Parathyroid adenoma (tissue), 2 donors: ENCODE data around the gene SCML1.

ENCODE experiments used
- H2AFZ ChIP-seq: fragments of 300-600 bp; sonication (generic); one replicate; pipeline ENCODE4 v1.7.0; 2017; ENCODE audit warnings: antibody characterized with exemption, mild to moderate bottlenecking
- H3K27ac ChIP-seq: fragments of 300-600 bp; sonication (generic); one replicate; pipeline ENCODE4 v1.7.0; 2017
- H3K27me3 ChIP-seq: fragments of 300-600 bp; sonication (generic); one replicate; pipeline ENCODE4 v1.7.0; 2017; ENCODE audit warnings: low read length; ENCODE audit not compliant: control insufficient read depth, insufficient read depth
- H3K36me3 ChIP-seq: fragments of 300-600 bp; sonication (generic); one replicate; pipeline ENCODE4 v1.7.0; 2017; ENCODE audit warnings: low read length; ENCODE audit not compliant: control insufficient read depth, insufficient read depth
- H3K4me1 ChIP-seq: fragments of 300-600 bp; sonication (generic); one replicate; pipeline ENCODE4 v1.7.0; 2017; ENCODE audit warnings: control low read depth
- H3K4me2 ChIP-seq: fragments of 300-600 bp; sonication (generic); one replicate; pipeline ENCODE4 v1.7.0; 2017; ENCODE audit warnings: low read length
- H3K4me3 ChIP-seq: fragments of 300-600 bp; sonication (generic); one replicate; pipeline ENCODE4 v1.7.0; 2017; ENCODE audit warnings: low read depth, low read length
- H3K79me2 ChIP-seq: fragments of 300-600 bp; sonication (generic); one replicate; pipeline ENCODE4 v1.7.0; 2017; ENCODE audit warnings: control low read depth
- H3K9ac ChIP-seq: fragments of 300-600 bp; sonication (generic); one replicate; pipeline ENCODE4 v1.7.0; 2017; ENCODE audit warnings: mild to moderate bottlenecking
- H3K9me3 ChIP-seq: fragments of 300-600 bp; sonication (generic); one replicate; pipeline ENCODE4 v1.7.0; 2017; ENCODE audit warnings: low read length; ENCODE audit not compliant: control insufficient read depth
- TF ChIP-seq, protein P1 (sequence below): fragments of 300-600 bp; sonication (generic); IDR thresholded peaks from one replicate; pipeline ENCODE4 v1.7.0; 2017; ENCODE audit warnings: antibody characterized with exemption, mild to moderate bottlenecking
- donor health status: primary hyperparathyroidism.

Gene SCML1

DNA sequence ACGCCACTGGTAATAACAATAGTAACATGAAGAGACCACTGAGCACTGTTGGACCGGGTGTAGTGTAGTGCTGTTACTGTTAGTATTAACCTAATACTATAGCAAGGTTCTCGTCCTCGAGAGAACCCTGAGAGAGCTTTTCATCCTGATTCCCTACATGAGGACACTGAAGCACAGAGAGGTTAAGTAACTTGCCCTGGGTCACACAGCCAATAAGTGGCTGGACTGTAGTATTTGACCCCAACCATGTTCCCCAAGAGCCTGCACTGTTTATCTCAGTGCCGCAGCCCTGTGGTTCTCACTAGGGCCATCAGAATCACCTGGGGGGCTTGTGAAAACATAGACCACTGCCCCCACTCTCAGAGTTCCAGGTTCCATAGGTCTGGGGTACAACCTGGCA lies 10.4 kb downstream of the SCML1 start:
- no peak overlapping the region for H3K9ac ChIP-seq
- no peak overlapping the region for H3K4me3 ChIP-seq
- H3K27me3 ChIP-seq: no peaks in the 10 kb centered on the region
- TF ChIP-seq, protein P1, sequence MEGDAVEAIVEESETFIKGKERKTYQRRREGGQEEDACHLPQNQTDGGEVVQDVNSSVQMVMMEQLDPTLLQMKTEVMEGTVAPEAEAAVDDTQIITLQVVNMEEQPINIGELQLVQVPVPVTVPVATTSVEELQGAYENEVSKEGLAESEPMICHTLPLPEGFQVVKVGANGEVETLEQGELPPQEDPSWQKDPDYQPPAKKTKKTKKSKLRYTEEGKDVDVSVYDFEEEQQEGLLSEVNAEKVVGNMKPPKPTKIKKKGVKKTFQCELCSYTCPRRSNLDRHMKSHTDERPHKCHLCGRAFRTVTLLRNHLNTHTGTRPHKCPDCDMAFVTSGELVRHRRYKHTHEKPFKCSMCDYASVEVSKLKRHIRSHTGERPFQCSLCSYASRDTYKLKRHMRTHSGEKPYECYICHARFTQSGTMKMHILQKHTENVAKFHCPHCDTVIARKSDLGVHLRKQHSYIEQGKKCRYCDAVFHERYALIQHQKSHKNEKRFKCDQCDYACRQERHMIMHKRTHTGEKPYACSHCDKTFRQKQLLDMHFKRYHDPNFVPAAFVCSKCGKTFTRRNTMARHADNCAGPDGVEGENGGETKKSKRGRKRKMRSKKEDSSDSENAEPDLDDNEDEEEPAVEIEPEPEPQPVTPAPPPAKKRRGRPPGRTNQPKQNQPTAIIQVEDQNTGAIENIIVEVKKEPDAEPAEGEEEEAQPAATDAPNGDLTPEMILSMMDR: no peak
- no peaks in the 10 kb centered on the region for H3K79me2 ChIP-seq
- H3K9me3 ChIP-seq: no peaks in the 10 kb centered on the region
- H3K36me3 ChIP-seq: no peaks in the 10 kb centered on the region
- H3K27ac ChIP-seq: no peak overlapping the region
- no peak overlapping the region for H2AFZ ChIP-seq
- H3K4me2 ChIP-seq: no peak overlapping the region
- H3K4me1 ChIP-seq: no peaks in the 10 kb centered on the region

DNA sequence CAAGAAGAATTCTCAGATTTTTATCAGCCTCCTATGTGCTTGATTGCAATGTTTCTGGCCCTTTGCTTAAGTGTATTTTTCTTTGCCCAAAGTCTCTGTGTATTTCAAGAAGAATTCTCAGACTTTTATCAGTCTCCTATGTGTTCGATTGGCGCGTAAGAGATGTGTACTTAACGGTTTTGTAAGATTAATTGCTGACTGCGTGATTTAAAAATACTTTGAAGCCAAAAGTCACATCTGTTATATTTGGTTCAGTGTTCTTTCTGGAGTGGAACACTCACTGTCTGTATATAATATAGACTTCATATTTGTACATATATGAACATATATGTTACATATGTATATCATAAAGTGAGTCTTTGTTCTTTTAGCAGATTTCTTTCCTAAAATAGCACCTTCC lies 11.4 kb downstream of the SCML1 start:
- Histone ChIP-seq H3K4me1 (no peaks in the 10 kb centered on the region), H3K9me3 (no peaks in the 10 kb centered on the region), H3K9ac (no peak overlapping the region), H3K27me3 (no peaks in the 10 kb centered on the region), H3K4me2 (no peak overlapping the region), H3K27ac (no peak overlapping the region), H3K36me3 (no peaks in the 10 kb centered on the region), H3K79me2 (no peaks in the 10 kb centered on the region), H2AFZ (no peak overlapping the region), H3K4me3 (no peak overlapping the region)
- TF ChIP-seq, protein P1: no peak

DNA sequence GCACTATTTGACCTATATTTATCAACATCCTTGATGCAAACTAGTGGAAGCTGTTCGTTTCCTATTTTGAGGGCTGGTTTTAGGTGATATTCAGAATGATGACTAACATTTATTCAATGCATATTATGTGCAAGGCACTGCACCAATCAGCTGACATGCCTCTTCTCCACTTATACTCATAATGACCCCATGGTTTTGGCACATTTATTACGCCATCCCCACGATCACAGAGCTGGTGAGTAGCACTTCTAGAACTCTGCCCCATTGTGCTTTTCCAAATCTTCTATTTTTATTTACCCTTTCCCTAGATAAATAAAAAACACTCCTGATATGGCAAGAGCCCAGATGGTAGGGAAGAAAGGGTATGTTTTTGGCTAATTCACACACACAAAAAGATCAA lies 13.1 kb downstream of the SCML1 start:
- Histone ChIP-seq H3K4me1 (no peaks in the 10 kb centered on the region), H2AFZ (no peak overlapping the region), H3K9ac (no peak overlapping the region), H3K36me3 (no peaks in the 10 kb centered on the region), H3K4me3 (no peak overlapping the region), H3K27me3 (no peaks in the 10 kb centered on the region), H3K9me3 (no peaks in the 10 kb centered on the region), H3K27ac (no peak overlapping the region), H3K79me2 (no peaks in the 10 kb centered on the region), H3K4me2 (no peak overlapping the region)
- TF ChIP-seq, protein P1: no peak

GRCh38 chrX:17758382-17758781 lies 21.1 kb downstream of the SCML1 start:
- Histone ChIP-seq H3K9ac (no peak overlapping the region), H3K27ac (no peak overlapping the region), H3K4me3 (no peak overlapping the region), H3K9me3 (no peaks in the 10 kb centered on the region), H3K4me2 (no peak overlapping the region), H3K27me3 (no peaks in the 10 kb centered on the region), H3K79me2 (no peaks in the 10 kb centered on the region), H3K4me1 (no peaks in the 10 kb centered on the region), H2AFZ (no peak overlapping the region), H3K36me3 (no peaks in the 10 kb centered on the region)
- TF ChIP-seq, protein P1: no peak

DNA sequence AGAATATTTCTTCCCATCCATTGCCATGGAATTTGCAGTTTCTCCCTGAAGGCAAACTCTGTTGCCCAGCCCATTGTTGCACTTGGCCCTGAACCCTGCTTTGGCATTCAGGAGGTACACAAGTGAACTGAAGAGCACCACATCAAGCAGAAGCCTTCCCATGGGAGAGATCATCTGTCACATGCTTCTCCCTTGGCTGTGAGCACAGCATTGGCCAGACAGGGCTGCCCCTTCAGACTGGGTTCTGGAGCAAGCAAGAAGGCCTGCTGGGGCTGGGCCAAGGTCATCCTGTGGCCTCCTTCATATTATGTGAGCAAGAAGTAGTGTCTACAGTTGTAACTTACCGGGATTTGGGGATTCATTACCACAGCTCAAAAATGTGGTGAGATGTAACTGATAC lies 22.7 kb downstream of the SCML1 start:
- H3K27ac ChIP-seq: no peak overlapping the region
- no peaks in the 10 kb centered on the region for H3K27me3 ChIP-seq
- no peaks in the 10 kb centered on the region for H3K79me2 ChIP-seq
- no peak overlapping the region for H3K4me2 ChIP-seq
- no peak overlapping the region for H2AFZ ChIP-seq
- H3K4me3 ChIP-seq: no peak overlapping the region
- H3K4me1 ChIP-seq: no peaks in the 10 kb centered on the region
- H3K9ac ChIP-seq: no peak overlapping the region
- TF ChIP-seq, protein P1: no peak
- no peaks in the 10 kb centered on the region for H3K9me3 ChIP-seq
- no peaks in the 10 kb centered on the region for H3K36me3 ChIP-seq
